Measurements from ENCODE around the gene NCKIPSD. TPM values are rescaled to one million over a fixed set of nuclear protein-coding genes. Genes with fewer than 3 reads are reported as not detected.

NCKIPSD gene
- polyA plus RNA-seq, 1 donor = 15.2 TPM

DNA sequence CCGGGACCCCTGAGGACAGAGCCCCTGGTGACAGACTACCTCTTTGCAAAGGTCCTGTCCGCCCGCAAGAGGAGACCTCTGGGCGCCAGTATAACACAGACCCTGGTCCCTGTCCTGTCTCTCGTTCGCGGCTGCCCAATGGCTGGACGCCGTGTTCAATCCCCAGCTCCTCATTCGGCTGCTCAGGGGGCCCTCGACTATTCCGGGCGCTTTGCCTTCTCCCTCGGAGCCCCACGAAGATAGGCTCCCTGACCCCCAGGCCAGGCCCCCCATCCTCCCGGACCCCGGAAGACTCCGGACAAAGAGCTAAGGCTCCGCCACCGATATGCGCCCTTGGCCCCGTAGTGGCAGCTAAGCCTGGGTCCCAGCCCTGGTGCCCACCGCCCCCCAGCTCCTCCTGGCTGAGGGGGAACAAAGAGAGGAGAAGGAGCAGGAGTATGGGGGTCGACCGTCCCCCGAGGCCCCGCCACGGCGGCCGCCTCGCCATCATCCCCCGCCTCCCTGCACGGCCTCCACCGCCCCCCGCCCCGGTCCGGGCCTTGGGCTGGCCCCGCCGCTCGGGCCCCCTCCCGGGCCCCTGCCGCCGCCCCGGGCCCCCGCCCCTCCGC lies 23.5 kb downstream of the NCKIPSD start:
- Histone ChIP-seq H3K27me3 (ENCODE audit: control insufficient read depth, insufficient read depth, low read length) (peaks cover 47% of the 10 kb centered on the region), H3K27ac (ENCODE audit: low read length) (no peak overlapping the region), H3K4me1 (ENCODE audit: control insufficient read depth, insufficient read depth, low read length) (peaks cover 9% of the 10 kb centered on the region), H3K9me3 (ENCODE audit: control insufficient read depth, low read depth, low read length) (peaks cover 17% of the 10 kb centered on the region), H3K36me3 (ENCODE audit: control insufficient read depth, insufficient read depth, low read length) (no peaks in the 10 kb centered on the region), H3K4me3 (ENCODE audit: low read length) (peak overlapping the region; percentile 2)
- no CpG with 5 or more reads among the region's 46 CpGs for WGBS (ENCODE audit: insufficient coverage, low lambda C conversion rate)
- no peak for DNase-seq

DNA sequence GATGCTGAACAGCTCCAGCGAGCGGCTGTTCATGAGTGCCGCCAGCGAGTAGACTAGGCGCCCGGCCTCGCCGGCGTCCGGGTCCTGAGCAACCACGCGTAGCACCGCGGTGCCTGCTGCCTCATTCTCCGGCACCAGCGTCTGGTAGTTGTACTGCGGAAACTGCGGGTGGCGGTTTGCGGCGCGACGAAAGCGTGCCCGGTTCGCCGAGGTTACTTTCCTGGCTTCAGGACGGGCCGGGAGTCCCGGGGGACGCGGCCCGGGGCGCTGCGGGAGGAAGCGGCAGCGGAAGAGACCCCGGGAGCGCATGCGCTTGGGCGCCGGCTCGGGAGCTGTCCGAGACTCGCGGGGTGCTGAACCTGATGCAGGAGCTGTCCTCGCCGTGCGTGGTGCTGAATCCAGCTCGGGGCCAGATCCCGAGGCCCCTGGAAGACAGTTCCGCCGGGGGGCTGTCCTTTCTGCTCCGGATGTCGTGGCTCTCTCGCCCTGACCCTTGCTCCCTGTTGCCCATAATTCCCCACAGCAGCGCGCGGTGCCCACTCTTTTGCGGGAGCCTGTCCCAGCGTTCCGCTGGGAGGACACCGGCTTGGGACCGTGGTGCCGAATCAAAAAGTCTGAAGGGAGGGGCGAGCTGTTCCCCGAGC lies 24.1 kb downstream of the NCKIPSD start:
- WGBS (ENCODE audit: insufficient coverage, low lambda C conversion rate) = no CpG with 5 or more reads among the region's 67 CpGs
- H3K27ac ChIP-seq (ENCODE audit: low read length) = no peak overlapping the region
- DNase-seq = peak; percentile 48 to 56

DNA sequence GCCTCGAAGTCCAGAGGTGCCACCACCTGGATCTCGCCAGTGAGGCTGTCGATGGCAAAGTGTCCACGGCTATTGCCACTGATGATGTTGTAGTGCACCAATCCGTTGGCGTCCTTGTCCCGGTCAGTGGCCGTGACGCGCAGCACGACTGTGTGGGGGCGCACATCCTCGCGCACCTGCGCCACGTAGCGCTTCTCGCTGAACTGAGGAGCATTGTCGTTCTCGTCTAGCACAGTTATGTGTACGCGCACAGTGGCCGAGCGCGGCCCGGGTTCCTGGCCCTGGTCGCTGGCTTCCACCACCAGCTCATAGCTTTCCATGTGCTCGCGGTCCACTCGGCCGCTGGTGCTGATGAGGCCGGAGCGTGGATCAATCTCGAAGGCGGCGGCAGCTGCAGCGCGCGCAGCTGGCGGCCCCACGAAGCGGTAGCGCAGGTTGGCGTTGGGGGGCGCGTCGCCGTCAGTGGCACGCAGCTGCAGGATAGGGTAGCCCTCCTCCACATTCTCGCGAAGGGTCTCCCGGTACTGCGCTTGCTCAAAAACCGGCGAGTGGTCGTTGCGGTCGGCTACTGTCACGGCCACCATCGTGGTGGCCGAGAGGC lies 24.8 kb downstream of the NCKIPSD start:
- Histone ChIP-seq H3K27me3 (ENCODE audit: control insufficient read depth, insufficient read depth, low read length) (peaks cover 53% of the 10 kb centered on the region), H3K27ac (ENCODE audit: low read length) (no peak overlapping the region), H3K4me1 (ENCODE audit: control insufficient read depth, insufficient read depth, low read length) (peaks cover 13% of the 10 kb centered on the region), H3K9me3 (ENCODE audit: control insufficient read depth, low read depth, low read length) (peaks cover 25% of the 10 kb centered on the region), H3K36me3 (ENCODE audit: control insufficient read depth, insufficient read depth, low read length) (no peaks in the 10 kb centered on the region), H3K4me3 (ENCODE audit: low read length) (peak overlapping the region; percentile 44)
- no CpG with 5 or more reads among the region's 61 CpGs for WGBS (ENCODE audit: insufficient coverage, low lambda C conversion rate)
- DNase-seq = no peak

More for the DNA sequence above, 24.1 kb downstream of the NCKIPSD start:
- Histone ChIP-seq H3K4me3 (ENCODE audit: low read length) (peak overlapping the region; percentile 44), H3K9me3 (ENCODE audit: control insufficient read depth, low read depth, low read length) (peaks cover 23% of the 10 kb centered on the region), H3K27me3 (ENCODE audit: control insufficient read depth, insufficient read depth, low read length) (peaks cover 53% of the 10 kb centered on the region), H3K36me3 (ENCODE audit: control insufficient read depth, insufficient read depth, low read length) (no peaks in the 10 kb centered on the region), H3K4me1 (ENCODE audit: control insufficient read depth, insufficient read depth, low read length) (peaks cover 13% of the 10 kb centered on the region)

DNA sequence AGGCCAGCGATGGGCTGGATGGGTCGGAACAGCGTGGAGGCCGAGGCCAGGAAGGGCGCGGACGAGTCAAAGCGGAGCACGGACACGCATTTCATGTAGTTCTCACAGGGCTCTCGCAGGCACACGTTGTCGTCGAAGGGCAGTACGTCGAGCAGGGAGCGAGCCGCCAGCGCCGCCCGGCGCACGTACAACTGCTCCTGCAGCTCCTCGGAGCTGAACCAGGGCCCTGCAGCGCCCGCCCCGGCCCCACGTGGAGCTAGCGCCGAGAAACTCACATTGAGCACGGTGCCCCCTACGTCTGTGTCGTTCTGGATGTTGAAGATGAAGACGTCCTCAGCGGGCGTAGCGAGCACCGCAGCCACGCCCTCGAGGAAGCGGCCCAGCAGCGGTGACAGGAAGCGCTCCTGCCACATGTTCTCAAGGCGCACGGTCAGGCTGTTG lies 28.9 kb downstream of the NCKIPSD start:
- no peak for DNase-seq
- no peaks in the 10 kb centered on the region for H3K36me3 ChIP-seq (ENCODE audit: control insufficient read depth, insufficient read depth, low read length)
- peaks cover 7% of the 10 kb centered on the region for H3K4me1 ChIP-seq (ENCODE audit: control insufficient read depth, insufficient read depth, low read length)
- no CpG with 5 or more reads among the region's 45 CpGs for WGBS (ENCODE audit: insufficient coverage, low lambda C conversion rate)
- peak overlapping the region; percentile 50 for H3K4me3 ChIP-seq (ENCODE audit: low read length)
- H3K27me3 ChIP-seq (ENCODE audit: control insufficient read depth, insufficient read depth, low read length) = peaks cover 32% of the 10 kb centered on the region
- H3K9me3 ChIP-seq (ENCODE audit: control insufficient read depth, low read depth, low read length) = peaks cover 13% of the 10 kb centered on the region
- no peak overlapping the region for H3K27ac ChIP-seq (ENCODE audit: low read length)

DNA sequence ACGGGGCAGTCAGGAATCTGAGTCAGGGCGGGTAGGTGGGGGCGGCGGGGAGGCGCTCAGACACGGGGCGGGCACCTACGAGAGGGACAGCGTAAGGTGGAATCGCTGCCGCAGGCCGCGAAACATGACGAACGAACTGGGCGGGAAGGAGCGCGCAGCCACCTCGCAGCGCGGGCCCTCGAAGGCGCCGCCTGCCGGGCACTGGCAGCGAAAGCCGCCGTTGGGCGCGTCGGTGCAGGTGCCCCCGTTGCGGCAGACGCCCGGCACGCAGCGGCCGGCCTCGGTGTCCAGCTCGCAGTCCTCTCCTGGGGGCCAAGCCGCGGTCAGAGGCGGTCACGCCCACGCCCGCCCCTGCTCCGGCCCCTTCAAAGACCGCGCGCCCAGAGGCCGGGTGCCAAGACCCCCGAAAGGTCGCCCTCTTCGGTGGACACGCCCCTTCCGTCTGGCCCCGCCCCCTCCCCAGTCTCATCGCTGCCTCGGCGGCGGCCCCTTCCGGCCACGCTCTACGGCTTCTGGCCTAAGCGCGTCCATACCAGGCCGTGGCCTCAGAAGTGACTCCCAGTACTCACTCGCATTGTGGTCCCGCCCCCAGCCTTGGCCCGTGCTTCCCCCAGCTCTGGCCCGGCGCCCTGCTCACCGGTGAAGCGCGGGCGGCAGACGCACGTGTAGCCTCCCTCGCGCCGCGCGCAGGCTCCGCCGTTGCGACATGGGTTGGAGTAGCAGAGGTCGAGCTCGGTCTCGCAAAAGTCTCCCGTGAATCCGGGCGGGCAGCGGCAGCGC lies 29.5 kb downstream of the NCKIPSD start:
- H3K27ac ChIP-seq (ENCODE audit: low read length) = peak overlapping the region; percentile 33
- H3K4me3 ChIP-seq (ENCODE audit: low read length) = peak overlapping the region; percentile 50
- WGBS (ENCODE audit: insufficient coverage, low lambda C conversion rate) = no CpG with 5 or more reads among the region's 94 CpGs
- peak; percentile 76 to 88 for DNase-seq
- peaks cover 27% of the 10 kb centered on the region for H3K27me3 ChIP-seq (ENCODE audit: control insufficient read depth, insufficient read depth, low read length)
- H3K4me1 ChIP-seq (ENCODE audit: control insufficient read depth, insufficient read depth, low read length) = peaks cover 7% of the 10 kb centered on the region
- H3K9me3 ChIP-seq (ENCODE audit: control insufficient read depth, low read depth, low read length) = peaks cover 13% of the 10 kb centered on the region
- no peaks in the 10 kb centered on the region for H3K36me3 ChIP-seq (ENCODE audit: control insufficient read depth, insufficient read depth, low read length)

DNA sequence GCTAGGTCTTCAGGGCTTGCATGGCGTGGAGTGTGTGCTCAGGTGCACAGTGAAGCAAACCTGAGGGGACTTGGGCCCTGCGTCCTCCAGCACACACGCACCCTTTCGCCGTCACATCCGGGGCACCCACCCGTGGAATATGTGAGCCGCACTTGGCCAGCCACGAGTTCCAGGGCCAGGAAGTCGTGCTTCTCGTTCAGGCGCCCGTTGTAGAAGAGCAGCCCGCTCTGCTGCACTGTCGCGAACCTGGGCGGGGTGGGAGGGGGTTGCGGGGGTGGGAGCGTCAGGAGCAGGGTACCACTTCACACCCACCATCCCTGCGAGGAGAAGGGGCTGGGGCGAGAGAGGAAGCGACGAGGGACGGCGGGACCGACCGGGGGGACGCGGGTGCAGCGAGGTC lies 30.1 kb downstream of the NCKIPSD start:
- Histone ChIP-seq H3K27ac (ENCODE audit: low read length) (no peak overlapping the region), H3K4me1 (ENCODE audit: control insufficient read depth, insufficient read depth, low read length) (peaks cover 7% of the 10 kb centered on the region), H3K36me3 (ENCODE audit: control insufficient read depth, insufficient read depth, low read length) (no peaks in the 10 kb centered on the region), H3K9me3 (ENCODE audit: control insufficient read depth, low read depth, low read length) (peaks cover 9% of the 10 kb centered on the region), H3K4me3 (ENCODE audit: low read length) (peak overlapping the region; percentile 13), H3K27me3 (ENCODE audit: control insufficient read depth, insufficient read depth, low read length) (peaks cover 21% of the 10 kb centered on the region)
- no CpG with 5 or more reads among the region's 30 CpGs for WGBS (ENCODE audit: insufficient coverage, low lambda C conversion rate)
- peak in 1 of 2 donors; percentile 14 for DNase-seq

DNA sequence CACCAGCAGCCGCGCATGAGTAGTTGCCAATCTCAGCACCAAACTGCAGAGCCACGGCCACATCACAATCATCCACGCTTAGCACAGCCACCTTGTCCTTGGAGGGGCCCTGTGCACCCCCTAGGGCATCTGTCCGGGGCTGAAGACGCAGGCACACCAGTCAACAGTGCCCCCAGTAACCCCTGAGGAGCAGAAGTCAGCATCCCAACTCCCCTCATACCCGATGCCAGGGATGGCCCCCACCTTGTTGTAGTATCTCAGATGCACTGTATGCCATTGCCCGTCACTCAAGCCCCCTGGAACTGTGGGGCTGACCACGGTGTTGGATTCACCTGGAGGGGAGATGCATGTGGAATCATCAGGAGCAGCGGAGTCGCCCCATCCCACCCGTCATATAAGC lies 30.7 kb downstream of the NCKIPSD start:
- no peaks in the 10 kb centered on the region for H3K36me3 ChIP-seq (ENCODE audit: control insufficient read depth, insufficient read depth, low read length)
- no peak overlapping the region for H3K27ac ChIP-seq (ENCODE audit: low read length)
- no peak for DNase-seq
- peaks cover 8% of the 10 kb centered on the region for H3K9me3 ChIP-seq (ENCODE audit: control insufficient read depth, low read depth, low read length)
- no peak overlapping the region for H3K4me3 ChIP-seq (ENCODE audit: low read length)
- peaks cover 16% of the 10 kb centered on the region for H3K27me3 ChIP-seq (ENCODE audit: control insufficient read depth, insufficient read depth, low read length)
- H3K4me1 ChIP-seq (ENCODE audit: control insufficient read depth, insufficient read depth, low read length) = peaks cover 7% of the 10 kb centered on the region
- no CpG with 5 or more reads among the region's 12 CpGs for WGBS (ENCODE audit: insufficient coverage, low lambda C conversion rate)

DNA sequence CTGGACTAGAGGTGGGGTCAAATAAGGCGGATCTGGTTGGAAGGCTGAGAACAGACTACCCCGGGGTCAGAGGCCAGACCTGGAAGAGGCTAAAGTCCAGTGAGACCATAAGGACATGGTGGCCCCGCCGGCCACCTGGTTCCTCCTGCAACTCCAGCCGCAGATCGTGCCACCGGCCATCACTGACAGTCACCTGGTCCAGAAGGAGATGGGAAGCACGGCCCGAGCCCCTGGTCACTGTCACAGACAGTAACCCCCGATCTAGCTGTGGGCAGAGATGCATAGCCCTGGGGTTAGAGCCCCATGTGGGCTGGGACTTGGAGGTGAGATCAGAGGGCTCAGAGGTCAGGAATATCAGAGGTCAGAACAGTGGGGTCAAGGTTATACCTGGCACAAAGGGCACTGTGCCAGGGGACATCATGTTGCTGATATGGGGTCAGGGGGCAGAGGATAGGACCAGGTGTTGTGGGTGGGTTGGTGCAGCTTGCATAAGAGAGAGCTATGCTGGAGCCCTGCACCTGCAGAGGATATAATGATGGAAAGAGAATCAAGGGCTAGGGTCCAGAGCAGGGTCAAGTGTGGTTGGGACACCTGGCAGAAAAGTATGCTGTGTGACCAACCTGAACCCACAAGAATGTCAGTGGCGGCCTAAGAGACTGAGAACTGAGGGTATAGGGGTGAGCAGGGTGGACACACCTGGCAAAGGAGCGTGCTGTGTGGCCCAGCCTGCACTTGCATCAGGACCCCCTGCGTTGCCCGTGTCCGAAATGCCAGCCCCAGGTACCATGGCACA lies 32.6 kb downstream of the NCKIPSD start:
- peaks cover 15% of the 10 kb centered on the region for H3K27me3 ChIP-seq (ENCODE audit: control insufficient read depth, insufficient read depth, low read length)
- H3K27ac ChIP-seq (ENCODE audit: low read length) = no peak overlapping the region
- H3K4me1 ChIP-seq (ENCODE audit: control insufficient read depth, insufficient read depth, low read length) = peaks cover 7% of the 10 kb centered on the region
- WGBS (ENCODE audit: insufficient coverage, low lambda C conversion rate) = no CpG with 5 or more reads among the region's 15 CpGs
- DNase-seq = no peak
- H3K4me3 ChIP-seq (ENCODE audit: low read length) = no peak overlapping the region
- no peaks in the 10 kb centered on the region for H3K36me3 ChIP-seq (ENCODE audit: control insufficient read depth, insufficient read depth, low read length)
- peaks cover 8% of the 10 kb centered on the region for H3K9me3 ChIP-seq (ENCODE audit: control insufficient read depth, low read depth, low read length)

DNA sequence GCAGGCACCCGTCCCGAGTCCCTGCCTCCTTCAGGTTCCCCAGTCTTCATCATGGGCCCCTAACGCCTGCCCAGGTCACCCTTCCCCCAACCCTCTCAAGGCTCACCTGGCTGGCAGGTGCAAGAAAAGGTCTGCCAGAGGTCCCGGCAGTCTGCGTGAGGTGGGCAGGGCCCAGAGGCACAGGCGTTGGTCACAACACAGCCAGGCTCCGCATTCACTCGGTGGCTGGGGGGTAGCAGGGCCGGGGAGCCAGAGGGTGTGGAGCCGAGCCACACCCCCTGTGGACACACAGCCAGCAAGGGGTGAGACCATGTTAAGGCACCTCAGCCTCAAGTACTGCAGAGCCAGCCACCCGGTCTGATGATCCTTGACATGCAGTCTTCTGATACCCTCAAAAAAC lies 33.9 kb downstream of the NCKIPSD start:
- Histone ChIP-seq H3K27me3 (ENCODE audit: control insufficient read depth, insufficient read depth, low read length) (peaks cover 2% of the 10 kb centered on the region), H3K27ac (ENCODE audit: low read length) (no peak overlapping the region), H3K4me3 (ENCODE audit: low read length) (no peak overlapping the region), H3K4me1 (ENCODE audit: control insufficient read depth, insufficient read depth, low read length) (peaks cover 4% of the 10 kb centered on the region), H3K36me3 (ENCODE audit: control insufficient read depth, insufficient read depth, low read length) (no peaks in the 10 kb centered on the region), H3K9me3 (ENCODE audit: control insufficient read depth, low read depth, low read length) (peaks cover 3% of the 10 kb centered on the region)
- no CpG with 5 or more reads among the region's 11 CpGs for whole genome bisulfite sequencing (ENCODE audit: insufficient coverage, low lambda C conversion rate)
- no peak for DNase-seq
